GM13977 (cell line): Measurements from ENCODE around the gene NFX1.
A peak's percentile ranks its signal among the peaks of the same experiment; 100 is the strongest.

Experiments used
- DNase-seq: peaks from one replicate; pipeline ENCODE4 v3.0.0; 2012; ENCODE audit warnings: low spot score
- in situ Hi-C: fragments of 300-500 bp; cut with MboI; formaldehyde crosslinking; loops from one replicate; pipeline ENCODE4 v1.12.0; 2022; ENCODE audit warnings: low sequenced_read_pairs, low pct_unique_long_range_greater_than_20kb, mixed read lengths, inconsistent platforms; ENCODE audit not compliant: unreplicated experiment
- TF ChIP-seq, protein P1 (sequence below): IDR thresholded peaks from 2 replicates; pipeline ENCODE4 v1.5.1; 2012; ENCODE audit warnings: mild to moderate bottlenecking, control low read depth; ENCODE audit not compliant: insufficient read depth; ENCODE audit errors: extremely low read depth, missing control alignments

Gene NFX1

DNA sequence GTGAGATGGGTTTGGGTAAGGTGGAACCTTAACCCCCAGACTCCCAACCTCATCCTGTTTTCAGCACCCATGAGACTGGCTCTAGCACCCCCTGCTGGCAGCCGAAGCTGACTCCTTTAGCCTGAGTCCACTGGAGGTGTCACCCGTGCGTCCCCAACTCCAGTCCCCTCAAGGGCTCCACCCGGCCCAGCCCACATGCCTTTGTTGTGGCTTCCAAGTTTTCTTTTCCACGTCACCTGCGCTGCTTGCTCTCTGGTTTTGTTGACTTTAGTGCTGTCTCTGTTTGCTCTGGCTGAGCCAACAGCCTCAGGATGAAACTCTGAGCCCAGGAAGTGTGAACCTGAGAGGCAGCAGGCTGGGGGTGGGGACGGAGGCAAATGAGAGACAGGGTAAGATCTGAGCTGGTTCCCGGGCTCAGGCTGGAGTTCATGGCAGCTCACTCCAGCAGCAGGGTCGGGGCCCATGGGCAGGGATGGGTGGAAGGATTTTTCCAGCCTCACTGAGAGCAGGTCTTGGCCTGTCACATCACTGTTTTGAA is 125.3 kb downstream of the NFX1 start:
- peak; percentile 81 for DNase-seq
- in situ Hi-C loops: no loop called here
- TF ChIP-seq, protein P1, sequence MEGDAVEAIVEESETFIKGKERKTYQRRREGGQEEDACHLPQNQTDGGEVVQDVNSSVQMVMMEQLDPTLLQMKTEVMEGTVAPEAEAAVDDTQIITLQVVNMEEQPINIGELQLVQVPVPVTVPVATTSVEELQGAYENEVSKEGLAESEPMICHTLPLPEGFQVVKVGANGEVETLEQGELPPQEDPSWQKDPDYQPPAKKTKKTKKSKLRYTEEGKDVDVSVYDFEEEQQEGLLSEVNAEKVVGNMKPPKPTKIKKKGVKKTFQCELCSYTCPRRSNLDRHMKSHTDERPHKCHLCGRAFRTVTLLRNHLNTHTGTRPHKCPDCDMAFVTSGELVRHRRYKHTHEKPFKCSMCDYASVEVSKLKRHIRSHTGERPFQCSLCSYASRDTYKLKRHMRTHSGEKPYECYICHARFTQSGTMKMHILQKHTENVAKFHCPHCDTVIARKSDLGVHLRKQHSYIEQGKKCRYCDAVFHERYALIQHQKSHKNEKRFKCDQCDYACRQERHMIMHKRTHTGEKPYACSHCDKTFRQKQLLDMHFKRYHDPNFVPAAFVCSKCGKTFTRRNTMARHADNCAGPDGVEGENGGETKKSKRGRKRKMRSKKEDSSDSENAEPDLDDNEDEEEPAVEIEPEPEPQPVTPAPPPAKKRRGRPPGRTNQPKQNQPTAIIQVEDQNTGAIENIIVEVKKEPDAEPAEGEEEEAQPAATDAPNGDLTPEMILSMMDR: peak; percentile 80

DNA sequence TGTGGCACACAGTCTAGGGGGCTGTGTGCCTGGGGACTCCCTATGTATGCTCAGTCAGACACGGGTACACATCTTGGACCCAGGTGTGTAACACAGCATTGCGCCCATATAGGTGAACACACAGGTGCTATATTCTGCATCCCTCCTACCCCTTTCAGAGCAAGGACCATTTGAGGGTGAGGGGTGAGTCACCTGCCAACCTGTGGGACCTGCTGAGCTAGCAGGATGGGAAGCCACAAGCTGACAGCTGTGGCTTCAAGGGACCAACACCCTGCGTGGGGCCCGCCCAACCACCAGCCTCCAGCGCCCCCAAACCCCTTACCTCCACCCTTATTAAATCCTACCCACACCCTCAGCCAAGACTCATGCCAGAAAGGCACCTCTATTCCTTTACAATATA is 126.7 kb downstream of the NFX1 start:
- in situ Hi-C loops: no loop called here
- DNase-seq: no peak
- TF ChIP-seq, protein P1: no peak

GRCh38 chr9:33418090-33418489 is 127.8 kb downstream of the NFX1 start:
- DNase-seq: no peak
- in situ Hi-C loops: no loop called here
- TF ChIP-seq, protein P1: no peak

DNA sequence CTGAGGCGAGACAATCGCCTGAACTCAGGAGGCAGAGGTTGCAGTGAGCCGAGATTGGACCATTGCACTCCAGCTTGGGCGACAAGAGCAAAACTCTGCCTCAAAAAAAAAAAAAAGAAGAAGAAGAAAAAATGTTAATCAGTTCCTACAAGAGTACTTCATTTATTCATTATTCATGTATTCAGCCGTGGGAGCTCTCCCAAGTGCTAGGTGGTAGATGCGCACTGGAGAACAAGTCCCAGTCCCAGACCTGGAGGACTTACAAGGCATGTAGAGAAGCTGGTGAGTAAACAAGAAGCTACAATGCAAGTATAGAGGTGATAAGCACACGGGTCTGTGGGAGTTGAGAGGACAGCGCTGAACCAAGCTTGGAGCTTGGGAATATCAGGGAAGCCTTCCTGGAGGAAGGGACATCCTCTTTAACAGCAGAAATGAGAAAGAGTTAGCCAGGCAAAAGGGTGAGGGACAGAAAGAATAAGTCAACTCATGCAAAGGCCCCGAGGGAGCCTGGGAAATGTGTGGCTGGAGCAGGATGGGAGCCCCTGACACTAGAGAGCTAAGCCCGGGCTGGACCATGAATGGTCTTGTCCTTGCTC is 129.5 kb downstream of the NFX1 start:
- no peak for DNase-seq
- TF ChIP-seq, protein P1: no peak
- in situ Hi-C loops: no loop called here
